Hepatocyte (in vitro differentiated cells): ENCODE data around the gene SYNJ2. TPM values are rescaled to one million over a fixed set of nuclear protein-coding genes. Genes with fewer than 3 reads are reported as not detected.

ENCODE experiments used
- DNase-seq: peaks from one replicate; pipeline ENCODE4 v3.0.0-alpha.2; 2016; ENCODE audit warnings: low spot score
- H2AFZ ChIP-seq: fragments of 200-600 bp; sonication (generic); 2 replicates; pipeline ENCODE4 v1.6.0; 2016; ENCODE audit warnings: antibody characterized with exemption, mild to moderate bottlenecking
- H3K27ac ChIP-seq: fragments of 200-600 bp; sonication (generic); 2 replicates; pipeline ENCODE4 v1.5.1; 2016; ENCODE audit warnings: mild to moderate bottlenecking
- H3K27me3 ChIP-seq: fragments of 200-600 bp; sonication (generic); 2 replicates; pipeline ENCODE4 v1.6.1; 2016
- H3K36me3 ChIP-seq: fragments of 200-600 bp; sonication (generic); replicated peaks from 2 replicates; pipeline ENCODE4 v1.5.1; 2016; ENCODE audit warnings: low read depth; ENCODE audit not compliant: insufficient read depth
- H3K4me1 ChIP-seq: fragments of 200-600 bp; sonication (generic); 2 replicates; pipeline ENCODE4 v1.5.1; 2016; ENCODE audit warnings: mild to moderate bottlenecking, moderate library complexity; ENCODE audit not compliant: insufficient read depth
- H3K4me2 ChIP-seq: fragments of 200-600 bp; sonication (generic); 2 replicates; pipeline ENCODE4 v1.6.0; 2016
- H3K4me3 ChIP-seq: fragments of 200-600 bp; sonication (generic); 2 replicates; pipeline ENCODE4 v1.5.1; 2016; ENCODE audit warnings: mild to moderate bottlenecking
- H3K79me2 ChIP-seq: fragments of 200-600 bp; sonication (generic); 2 replicates; pipeline ENCODE4 v1.6.0; 2017; ENCODE audit warnings: mild to moderate bottlenecking
- H3K9me2 ChIP-seq: fragments of 200-600 bp; sonication (generic); replicated peaks from 2 replicates; pipeline ENCODE4 v1.6.0; 2017; ENCODE audit warnings: mild to moderate bottlenecking; ENCODE audit not compliant: insufficient read depth
- H3K9me3 ChIP-seq: fragments of 200-600 bp; sonication (generic); 2 replicates; pipeline ENCODE4 v1.5.1; 2016; ENCODE audit warnings: low read depth, mild to moderate bottlenecking
- H4K20me1 ChIP-seq: fragments of 200-600 bp; sonication (generic); 2 replicates; pipeline ENCODE4 v1.6.0; 2016; ENCODE audit warnings: mild to moderate bottlenecking; ENCODE audit not compliant: insufficient read depth, poor library complexity, severe bottlenecking
- EZH2 ChIP-seq: fragments of 200-600 bp; sonication (generic); IDR thresholded peaks from 2 replicates; pipeline ENCODE4 v1.6.1; 2016; ENCODE audit warnings: antibody characterized with exemption, mild to moderate bottlenecking, borderline replicate concordance
- EZH2phosphoT487 ChIP-seq: fragments of 200-600 bp; sonication (generic); IDR thresholded peaks from one replicate; pipeline ENCODE4 v1.6.1; 2018; ENCODE audit warnings: antibody characterized with exemption, mild to moderate bottlenecking, low read depth, moderate library complexity; ENCODE audit not compliant: unreplicated experiment, severe bottlenecking
- WGBS: methylation state at CpG from one replicate; pipeline ENCODE4 v1.1.6; 2016; ENCODE audit warnings: low lambda C conversion rate; ENCODE audit errors: missing lambda C conversion rate; 5-methylcytosine and 5-hydroxymethylcytosine counted together
- polyA plus RNA-seq: library from polyadenylated mRNA; unstranded; fragments of >200 nt; fragmentation: Nextera tagmentation; extraction: Ambion mirVana; gene quantifications from 2 replicates; pipeline ENCODE4 v1.2.1, GENCODE V29; 2016
- total RNA-seq: library from RNA; depleted of rRNA; stranded (reverse); fragments of >200 nt; gene quantifications from 2 replicates; pipeline ENCODE4 v1.2.3, GENCODE V29; 2014
- TF ChIP-seq, protein P1 (sequence below): fragments of 200-600 bp; sonication (generic); IDR thresholded peaks from 2 replicates; pipeline ENCODE4 v1.5.1; 2016; ENCODE audit warnings: antibody characterized with exemption, mild to moderate bottlenecking; ENCODE audit not compliant: poor library complexity

SYNJ2 gene
- total and polyA plus RNA-seq, 2 experiments from 2014 or later = 15.4 to 21.4 TPM

DNA sequence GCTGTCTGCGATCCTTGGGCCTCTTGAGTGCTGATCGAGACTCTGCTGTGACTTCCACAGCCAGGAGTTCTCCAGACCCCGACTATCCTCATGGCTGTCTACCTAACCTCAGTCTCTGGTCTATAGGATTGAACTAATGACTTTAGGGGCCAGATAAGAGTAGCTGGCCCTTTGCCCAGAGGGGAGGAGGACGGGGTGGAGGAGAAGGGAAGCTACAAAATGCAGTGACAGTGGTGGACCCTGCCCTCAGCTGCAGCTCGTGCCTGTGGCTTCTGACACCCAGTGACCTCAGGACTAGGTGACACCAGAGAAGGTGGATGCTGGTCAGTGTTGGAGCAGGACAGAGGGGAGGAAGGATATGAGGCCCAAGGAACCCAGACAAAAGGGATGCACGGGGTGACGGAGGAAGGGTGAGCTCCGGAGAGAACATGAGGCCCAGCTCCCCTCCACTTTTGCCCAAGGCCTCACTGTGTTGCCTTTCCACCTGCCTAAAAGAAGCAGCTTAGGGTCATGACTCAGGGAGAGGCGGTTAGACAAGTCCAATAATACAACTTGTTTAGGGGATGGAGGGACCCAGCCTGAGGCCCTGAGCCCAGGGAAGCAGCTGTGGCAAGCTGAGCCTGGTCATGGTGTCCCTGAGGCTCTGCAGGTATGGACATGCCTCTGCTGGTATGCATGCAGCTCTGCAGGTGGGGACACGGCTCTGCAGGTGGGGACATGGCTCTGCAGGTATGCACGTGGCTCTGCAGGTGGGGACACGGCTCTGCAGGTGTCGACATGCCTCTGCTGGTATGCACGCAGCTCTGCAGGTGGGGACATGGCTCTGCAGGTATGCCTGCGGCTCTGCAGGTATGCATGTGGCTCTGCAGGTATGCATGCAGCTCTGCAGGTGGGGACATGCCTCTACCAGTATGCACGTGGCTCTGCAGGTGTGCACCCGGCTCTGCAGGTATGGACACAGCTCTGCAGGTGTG lies 67.7 kb downstream of the SYNJ2 start:
- Histone ChIP-seq H3K4me1 (peaks cover 4% of the 10 kb centered on the region), H3K79me2 (no peaks in the 10 kb centered on the region), H2AFZ (no peak overlapping the region), H4K20me1 (no peaks in the 10 kb centered on the region), H3K4me3 (no peak overlapping the region), H3K9me3 (no peaks in the 10 kb centered on the region), H3K27ac (no peak overlapping the region), H3K4me2 (no peak overlapping the region), H3K27me3 (no peaks in the 10 kb centered on the region), H3K9me2 (no peaks in the 10 kb centered on the region), H3K36me3 (no peaks in the 10 kb centered on the region)
- TF ChIP-seq EZH2 (no peak), EZH2phosphoT487 (no peak)
- TF ChIP-seq, protein P1, sequence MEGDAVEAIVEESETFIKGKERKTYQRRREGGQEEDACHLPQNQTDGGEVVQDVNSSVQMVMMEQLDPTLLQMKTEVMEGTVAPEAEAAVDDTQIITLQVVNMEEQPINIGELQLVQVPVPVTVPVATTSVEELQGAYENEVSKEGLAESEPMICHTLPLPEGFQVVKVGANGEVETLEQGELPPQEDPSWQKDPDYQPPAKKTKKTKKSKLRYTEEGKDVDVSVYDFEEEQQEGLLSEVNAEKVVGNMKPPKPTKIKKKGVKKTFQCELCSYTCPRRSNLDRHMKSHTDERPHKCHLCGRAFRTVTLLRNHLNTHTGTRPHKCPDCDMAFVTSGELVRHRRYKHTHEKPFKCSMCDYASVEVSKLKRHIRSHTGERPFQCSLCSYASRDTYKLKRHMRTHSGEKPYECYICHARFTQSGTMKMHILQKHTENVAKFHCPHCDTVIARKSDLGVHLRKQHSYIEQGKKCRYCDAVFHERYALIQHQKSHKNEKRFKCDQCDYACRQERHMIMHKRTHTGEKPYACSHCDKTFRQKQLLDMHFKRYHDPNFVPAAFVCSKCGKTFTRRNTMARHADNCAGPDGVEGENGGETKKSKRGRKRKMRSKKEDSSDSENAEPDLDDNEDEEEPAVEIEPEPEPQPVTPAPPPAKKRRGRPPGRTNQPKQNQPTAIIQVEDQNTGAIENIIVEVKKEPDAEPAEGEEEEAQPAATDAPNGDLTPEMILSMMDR = no peak
- DNase-seq = peak; percentile 29
- 83% methylated on average over 17 of the region's 17 CpGs for WGBS

GRCh38 chr6:158050107-158050735 lies 68.6 kb downstream of the SYNJ2 start:
- TF ChIP-seq, protein P1 = no peak
- TF ChIP-seq EZH2phosphoT487 (no peak), EZH2 (no peak)
- H3K79me2 ChIP-seq = no peaks in the 10 kb centered on the region
- no peaks in the 10 kb centered on the region for H3K4me1 ChIP-seq
- no peaks in the 10 kb centered on the region for H4K20me1 ChIP-seq
- 81% methylated on average over 7 of the region's 8 CpGs for WGBS
- H3K36me3 ChIP-seq = no peaks in the 10 kb centered on the region
- H2AFZ ChIP-seq = no peak overlapping the region
- H3K27me3 ChIP-seq = no peaks in the 10 kb centered on the region
- no peak for DNase-seq
- H3K4me2 ChIP-seq = no peak overlapping the region
- H3K9me2 ChIP-seq = no peaks in the 10 kb centered on the region
- H3K9me3 ChIP-seq = no peaks in the 10 kb centered on the region
- no peak overlapping the region for H3K4me3 ChIP-seq
- H3K27ac ChIP-seq = no peak overlapping the region

DNA sequence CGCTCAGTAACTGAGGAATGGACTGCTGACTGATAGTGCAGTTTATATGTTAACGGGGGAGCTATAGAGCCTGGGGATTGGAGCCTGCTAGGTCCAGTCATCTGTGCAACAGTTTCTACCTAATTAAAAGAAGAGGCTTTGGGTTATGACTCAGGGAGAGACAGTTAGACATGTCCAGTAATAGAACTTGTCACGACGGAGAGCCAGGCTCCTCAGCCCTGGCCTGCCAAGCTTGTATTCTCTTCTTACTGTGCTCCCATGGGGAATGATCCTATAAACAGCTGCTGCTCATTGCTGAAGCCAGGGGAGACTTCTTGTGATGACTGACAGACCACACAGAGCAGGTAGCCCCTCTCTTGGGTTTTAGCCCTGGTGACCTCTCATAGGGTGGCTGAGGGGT lies 69.3 kb downstream of the SYNJ2 start:
- Histone ChIP-seq H3K4me2 (no peak overlapping the region), H3K4me1 (no peaks in the 10 kb centered on the region), H3K27ac (no peak overlapping the region), H2AFZ (no peak overlapping the region), H3K27me3 (no peaks in the 10 kb centered on the region), H3K9me3 (no peaks in the 10 kb centered on the region), H3K4me3 (no peak overlapping the region), H3K79me2 (no peaks in the 10 kb centered on the region), H3K9me2 (no peaks in the 10 kb centered on the region), H3K36me3 (no peaks in the 10 kb centered on the region), H4K20me1 (no peaks in the 10 kb centered on the region)
- no peak for TF ChIP-seq EZH2phosphoT487
- no peak for TF ChIP-seq EZH2
- TF ChIP-seq, protein P1 = no peak
- 87% methylated on average over 4 of the region's 4 CpGs for WGBS
- no peak for DNase-seq
